GM20000 (cell line): Measurements from ENCODE around the gene OR8S1.
"Not testable (repeated sequence)": the region's sequence is repeated elsewhere in the genome, so short reads cannot be mapped to it uniquely, and the experiment has no call there.

ENCODE experiments used
- DNase-seq: peaks from one replicate; pipeline ENCODE4 v3.0.0; 2012; ENCODE audit warnings: low spot score
- CTCF ChIP-seq: IDR thresholded peaks from 2 replicates; pipeline ENCODE4 v1.5.1; 2012; ENCODE audit warnings: mild to moderate bottlenecking, control low read depth; ENCODE audit errors: extremely low read depth, missing control alignments

The OR8S1 gene

GRCh38 chr12:48525332-48525731 is at the start of gene OR8S1:
TSS of gene OR8S1 (plus strand) at chr12:48525632. CDS start at chr12:48525632, 0 bp downstream.
- DNase-seq: no peak
- no peak for TF ChIP-seq CTCF

GRCh38 chr12:48482198-48482597 is 43.2 kb upstream of the OR8S1 start, which contains the start of gene C12orf54:
TSS of gene C12orf54 (plus strand) at chr12:48482498. CDS start at chr12:48483297, 799 bp downstream.
- TF ChIP-seq CTCF: no peak
- no peak for DNase-seq

- TF ChIP-seq CTCF: no peak
- no peak for DNase-seq
Measured at GRCh38 chr12:48482930-48483329, 42.5 kb upstream of the OR8S1 start.

GRCh38 chr12:48486261-48486660 is 39.2 kb upstream of the OR8S1 start:
- no peak for TF ChIP-seq CTCF
- no peak for DNase-seq

- no peak for DNase-seq
- no peak for TF ChIP-seq CTCF
Measured at GRCh38 chr12:48486679-48487078, 38.8 kb upstream of the OR8S1 start.

- TF ChIP-seq CTCF: no peak
- peak; percentile 67 for DNase-seq
Measured at GRCh38 chr12:48489012-48489411, 36.4 kb upstream of the OR8S1 start.

GRCh38 chr12:48489456-48489855 is 36.0 kb upstream of the OR8S1 start:
- not testable (repeated sequence) for DNase-seq

GRCh38 chr12:48500281-48500680 is 25.2 kb upstream of the OR8S1 start:
- not testable (repeated sequence) for DNase-seq

- DNase-seq: not testable (repeated sequence)
Measured at GRCh38 chr12:48506836-48507235, 18.6 kb upstream of the OR8S1 start.
